HG02759 (cell line): ENCODE data around the gene PLEKHS1.
"Not testable (repeated sequence)": the region's sequence is repeated elsewhere in the genome, so short reads cannot be mapped to it uniquely, and the experiment has no call there.

Experiments used
- ATAC-seq: cut with Tn5 transposase; IDR thresholded peaks from one replicate; pipeline ENCODE4 v1.9.1; 2021; ENCODE audit warnings: mild to moderate bottlenecking, moderate library complexity; ENCODE audit not compliant: unreplicated experiment

Gene PLEKHS1

GRCh38 chr10:113739577-113739976 is 11.9 kb upstream of the PLEKHS1 start:
- no peak for ATAC-seq

- ATAC-seq, result no peak
These were observed 10.6 kb upstream of the PLEKHS1 start for GRCh38 chr10:113740850-113741249.

DNA sequence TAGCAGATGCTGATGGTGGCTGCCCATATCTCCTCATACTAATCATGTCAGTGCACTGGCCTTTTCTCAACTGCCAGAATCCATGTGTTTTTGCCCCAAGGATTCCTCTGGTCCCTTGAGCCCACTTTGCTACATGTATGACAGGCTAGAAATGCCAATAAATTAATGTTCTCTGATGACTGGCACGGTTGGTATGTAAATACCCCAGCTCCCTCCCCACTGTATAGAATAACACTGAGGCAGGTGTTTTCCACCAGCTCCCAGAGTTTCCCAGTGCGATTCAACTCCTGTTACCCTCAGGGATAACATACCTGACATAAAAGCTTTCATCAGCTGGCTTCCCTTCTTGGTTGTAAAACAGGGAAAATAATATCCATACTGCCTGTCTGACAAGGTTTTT is 9.0 kb upstream of the PLEKHS1 start:
- ATAC-seq, result no peak

DNA sequence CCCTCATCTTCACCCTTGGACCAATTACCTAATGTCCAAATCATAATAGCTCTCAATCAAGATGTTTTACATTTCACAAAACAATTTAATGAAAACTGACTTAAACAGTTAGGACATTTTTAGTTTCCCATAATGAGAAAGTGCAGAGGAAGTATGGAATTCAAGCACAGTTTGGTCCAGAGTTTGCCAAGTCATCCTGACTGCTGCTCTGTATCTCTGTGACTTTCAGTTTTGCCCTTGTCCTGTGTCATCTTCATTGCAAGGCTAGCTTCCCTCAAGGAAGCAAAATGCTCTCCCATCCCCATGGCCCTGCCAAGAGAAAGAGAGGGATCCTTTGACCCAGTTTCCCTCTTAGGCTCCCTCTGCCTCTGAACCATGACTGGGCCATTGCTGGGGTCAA is 7.9 kb upstream of the PLEKHS1 start:
- no peak for ATAC-seq

DNA sequence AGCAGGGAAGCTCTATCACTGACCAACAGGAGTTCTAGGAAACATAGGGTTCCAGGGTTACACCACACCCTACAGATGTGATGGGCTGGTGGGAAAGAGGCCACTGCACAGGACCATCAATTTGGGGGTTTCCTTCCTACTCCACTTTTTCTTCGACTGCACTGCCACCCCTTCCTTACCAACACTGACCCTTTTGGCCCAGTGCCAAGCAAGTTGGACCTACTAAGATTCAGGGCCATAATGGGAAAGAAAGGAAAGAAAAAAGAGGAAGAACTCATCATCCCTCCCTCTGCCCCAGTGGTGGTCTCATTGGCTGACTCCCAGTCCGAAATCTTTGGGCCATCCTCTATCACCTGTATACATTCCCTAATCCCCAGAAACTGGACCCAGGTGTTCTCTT is 6.1 kb upstream of the PLEKHS1 start:
- ATAC-seq, result no peak

GRCh38 chr10:113746217-113746957 is 5.1 kb upstream of the PLEKHS1 start:
- ATAC-seq, result no peak

DNA sequence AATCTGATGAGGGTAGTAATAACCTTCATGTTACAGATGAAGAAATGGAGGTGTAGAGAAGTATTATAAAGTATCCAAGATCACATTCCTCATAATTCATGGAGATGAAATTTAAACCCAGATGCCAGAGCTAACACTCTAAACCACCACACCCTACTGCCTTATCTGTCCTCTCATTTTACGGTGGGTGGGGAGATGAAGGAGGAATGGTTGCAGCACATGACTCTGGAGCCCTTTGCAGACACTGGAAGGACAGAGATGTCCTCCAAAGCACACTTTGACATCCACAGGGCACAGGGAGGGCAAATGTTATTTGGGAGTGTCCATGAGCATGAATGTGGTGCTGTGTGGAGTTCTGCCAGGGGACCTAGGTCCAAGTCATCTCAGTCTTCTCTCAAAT is 1.1 kb downstream of the PLEKHS1 start:
- ATAC-seq, result no peak

DNA sequence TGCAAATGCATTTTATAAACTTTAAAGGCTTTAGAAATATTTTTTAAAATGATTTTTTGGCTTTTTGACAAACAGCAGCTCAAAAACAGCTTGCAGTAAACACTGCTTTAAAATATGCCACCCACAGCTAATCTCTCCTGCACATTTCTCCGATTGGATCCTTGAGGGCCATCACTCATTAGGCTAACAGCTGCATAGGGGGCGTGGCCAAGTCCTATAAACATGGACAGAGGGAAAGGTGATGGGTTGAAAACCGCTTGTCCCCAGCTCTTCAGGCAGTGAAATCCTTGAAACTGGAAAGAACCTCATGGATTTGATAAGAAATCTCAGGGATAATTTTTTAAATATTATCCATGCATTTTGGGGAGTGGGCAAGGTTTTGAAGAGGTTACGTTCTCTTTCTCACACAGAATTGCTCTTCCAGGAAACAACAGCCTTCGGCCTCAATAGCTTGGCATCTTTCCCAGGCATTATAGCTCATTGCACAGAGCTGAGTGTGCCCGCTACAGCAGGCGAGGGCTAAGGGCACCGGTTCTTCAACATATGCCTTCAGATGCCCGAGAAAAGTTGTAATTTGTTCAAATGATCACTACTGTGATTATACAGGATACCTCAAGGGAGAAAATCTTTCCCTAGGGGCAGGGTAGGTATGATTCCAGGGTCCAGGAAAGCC is 1.7 kb downstream of the PLEKHS1 start:
- no peak for ATAC-seq

- ATAC-seq, result no peak
These were observed 2.6 kb downstream of the PLEKHS1 start for GRCh38 chr10:113754125-113754524.

DNA sequence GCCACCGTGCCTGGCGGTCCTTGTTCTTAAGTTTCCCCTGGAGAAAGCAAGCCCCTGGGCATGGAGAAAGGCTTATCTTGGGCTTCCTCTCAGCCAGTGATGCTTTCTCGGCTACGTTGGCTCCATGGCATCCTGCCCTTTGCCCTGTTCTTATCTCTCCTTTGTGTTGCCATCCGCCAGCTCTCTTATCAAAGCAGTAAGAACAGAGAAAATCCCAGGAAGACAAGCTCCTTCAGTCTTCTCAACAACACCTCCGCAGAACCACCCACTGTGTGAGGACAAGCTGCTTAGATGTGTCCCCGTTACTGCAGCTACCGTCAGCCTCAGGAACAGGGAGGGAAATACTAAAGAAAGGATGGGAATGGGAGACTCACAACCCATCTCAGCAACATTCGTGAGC is 3.3 kb downstream of the PLEKHS1 start:
- ATAC-seq, result no peak

DNA sequence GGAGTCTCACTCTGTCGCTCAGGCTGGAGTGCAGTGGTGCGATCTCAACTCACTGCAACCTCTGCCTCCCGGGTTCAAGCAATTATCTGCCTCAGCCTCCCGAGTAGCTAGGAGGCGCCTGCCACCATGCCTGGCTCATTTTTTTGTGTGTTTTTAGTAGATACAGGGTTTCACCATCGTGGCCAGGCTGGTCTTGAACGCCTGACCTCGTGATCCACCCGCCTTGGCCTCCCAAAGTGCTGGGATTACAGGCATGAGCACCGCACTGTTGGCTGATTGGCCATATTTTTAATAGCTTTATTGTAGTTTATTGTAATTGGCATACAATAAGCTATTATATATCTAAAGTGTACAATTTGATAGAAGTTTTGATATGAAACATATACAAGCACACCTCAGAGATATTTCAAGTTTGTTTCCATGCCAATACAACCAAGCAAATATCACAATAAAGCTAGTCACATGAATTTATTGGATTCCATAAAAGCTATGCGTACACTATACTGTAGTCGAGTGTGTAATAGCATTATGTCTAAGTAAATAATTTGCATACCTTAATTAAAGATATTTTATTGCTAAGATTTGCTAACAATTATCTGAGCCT is 5.6 kb downstream of the PLEKHS1 start:
- ATAC-seq, result no peak

- ATAC-seq, result no peak
These were observed 10.6 kb downstream of the PLEKHS1 start for GRCh38 chr10:113762083-113762482.

- ATAC-seq, result no peak
These were observed 13.1 kb downstream of the PLEKHS1 start for GRCh38 chr10:113764582-113764981.

GRCh38 chr10:113765910-113766309 is 14.4 kb downstream of the PLEKHS1 start:
- ATAC-seq, result no peak

GRCh38 chr10:113767222-113767621 is 15.7 kb downstream of the PLEKHS1 start:
- no peak for ATAC-seq

GRCh38 chr10:113770346-113770745 is 18.9 kb downstream of the PLEKHS1 start:
- no peak for ATAC-seq

DNA sequence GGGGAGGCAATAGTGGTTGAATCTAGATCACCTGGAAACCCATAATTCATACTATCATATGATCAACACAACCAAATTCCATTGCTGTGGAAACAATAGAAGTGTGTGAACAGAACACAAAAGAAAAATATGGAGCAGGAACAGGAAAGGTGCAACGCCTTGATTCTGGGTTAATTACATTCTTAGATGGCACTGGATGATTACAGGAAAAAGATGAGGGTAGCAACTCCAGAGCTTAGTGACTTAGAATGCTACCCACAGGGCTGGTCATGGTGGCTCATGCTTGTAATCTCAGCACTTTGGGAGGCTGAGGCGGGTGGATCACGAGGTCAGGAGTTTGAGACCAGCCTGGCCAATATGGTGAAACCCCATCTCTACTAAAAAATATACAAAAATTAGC is 19.6 kb downstream of the PLEKHS1 start:
- ATAC-seq, result not testable (repeated sequence)

DNA sequence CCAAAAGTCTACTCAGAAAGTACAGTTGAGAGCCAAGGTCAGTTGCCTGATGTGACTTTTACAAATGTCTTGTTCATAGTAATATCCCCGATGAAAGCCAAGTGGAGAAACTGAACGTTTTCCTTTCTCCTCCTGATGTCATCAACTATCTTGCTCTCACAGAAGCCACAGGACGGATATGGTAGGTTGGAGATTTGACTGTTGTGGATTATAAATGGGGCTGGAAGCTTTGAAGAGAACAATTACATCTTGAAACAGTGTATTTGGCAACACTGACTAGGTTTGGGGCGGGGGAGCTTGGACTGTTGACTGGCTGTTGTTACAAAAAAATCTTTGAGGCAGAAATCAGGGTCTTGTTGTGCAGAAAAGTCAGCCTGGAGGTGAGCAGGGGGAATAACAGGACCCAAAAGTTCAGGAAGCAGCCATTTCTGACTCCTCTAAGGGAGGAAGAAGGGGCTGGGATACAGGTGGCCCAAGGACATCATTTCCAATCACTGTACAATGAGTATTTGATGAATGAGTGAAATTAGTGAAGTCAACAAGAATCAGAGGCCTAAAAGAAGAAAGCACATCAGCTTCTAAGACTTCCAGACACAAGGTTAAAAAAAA is 24.3 kb downstream of the PLEKHS1 start:
- no peak for ATAC-seq

- no peak for ATAC-seq
These were observed 25.1 kb downstream of the PLEKHS1 start for GRCh38 chr10:113776553-113776952.

DNA sequence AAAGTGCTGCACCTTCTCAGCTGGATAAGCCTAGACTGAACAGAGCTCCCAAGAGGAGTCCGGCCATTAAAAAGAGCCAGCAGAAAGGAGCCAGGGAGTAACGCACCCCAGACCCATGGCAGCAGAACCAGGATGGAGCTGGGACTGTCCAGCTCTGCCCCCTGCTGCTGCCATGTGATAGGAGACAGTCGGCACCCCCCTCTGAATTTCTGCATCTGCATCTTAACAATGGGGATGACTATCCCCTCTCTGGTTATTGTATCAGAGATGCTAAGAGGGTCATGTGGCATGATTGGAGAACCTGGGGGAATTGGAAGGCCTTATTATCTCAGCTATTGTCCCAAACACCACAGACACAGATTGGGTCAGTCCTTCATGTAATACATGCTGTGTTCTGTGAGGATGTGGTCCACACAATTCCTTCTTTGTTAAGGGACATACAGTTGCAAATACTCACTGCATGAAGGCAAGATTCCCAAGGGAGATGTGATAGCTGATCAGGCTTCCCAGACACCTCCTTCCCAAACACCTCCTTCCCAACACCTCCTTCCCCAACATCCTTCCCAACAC is 29.3 kb downstream of the PLEKHS1 start:
- no peak for ATAC-seq

DNA sequence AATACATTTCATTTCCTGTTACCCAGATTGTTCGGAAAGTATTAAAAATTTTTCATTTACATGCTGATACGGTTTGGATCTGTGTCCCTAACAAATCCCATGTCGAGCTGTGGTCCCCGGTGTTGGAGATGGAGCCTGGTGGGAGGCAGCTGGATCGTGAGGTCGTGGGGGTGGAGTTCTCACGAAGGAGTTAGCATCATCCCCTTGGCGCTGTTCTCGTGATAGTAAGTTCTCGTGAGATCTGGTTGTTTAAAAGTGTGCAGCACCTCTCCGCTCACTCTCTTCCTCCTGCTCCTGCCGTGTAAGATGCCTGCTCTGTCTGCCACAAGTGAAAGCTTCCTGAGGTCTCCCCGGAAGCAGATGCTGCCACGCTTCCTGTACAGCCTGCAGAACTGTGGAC is 30.9 kb downstream of the PLEKHS1 start:
- ATAC-seq, result no peak
